GM18867 (cell line): ENCODE data around the gene BCAN.
"Not testable (repeated sequence)": the region's sequence is repeated elsewhere in the genome, so short reads cannot be mapped to it uniquely, and the experiment has no call there.

Experiments
- ATAC-seq: cut with Tn5 transposase; IDR thresholded peaks from one replicate; pipeline ENCODE4 v1.9.1; 2021; ENCODE audit warnings: mild to moderate bottlenecking, moderate library complexity; ENCODE audit not compliant: unreplicated experiment

Gene BCAN, protein sequence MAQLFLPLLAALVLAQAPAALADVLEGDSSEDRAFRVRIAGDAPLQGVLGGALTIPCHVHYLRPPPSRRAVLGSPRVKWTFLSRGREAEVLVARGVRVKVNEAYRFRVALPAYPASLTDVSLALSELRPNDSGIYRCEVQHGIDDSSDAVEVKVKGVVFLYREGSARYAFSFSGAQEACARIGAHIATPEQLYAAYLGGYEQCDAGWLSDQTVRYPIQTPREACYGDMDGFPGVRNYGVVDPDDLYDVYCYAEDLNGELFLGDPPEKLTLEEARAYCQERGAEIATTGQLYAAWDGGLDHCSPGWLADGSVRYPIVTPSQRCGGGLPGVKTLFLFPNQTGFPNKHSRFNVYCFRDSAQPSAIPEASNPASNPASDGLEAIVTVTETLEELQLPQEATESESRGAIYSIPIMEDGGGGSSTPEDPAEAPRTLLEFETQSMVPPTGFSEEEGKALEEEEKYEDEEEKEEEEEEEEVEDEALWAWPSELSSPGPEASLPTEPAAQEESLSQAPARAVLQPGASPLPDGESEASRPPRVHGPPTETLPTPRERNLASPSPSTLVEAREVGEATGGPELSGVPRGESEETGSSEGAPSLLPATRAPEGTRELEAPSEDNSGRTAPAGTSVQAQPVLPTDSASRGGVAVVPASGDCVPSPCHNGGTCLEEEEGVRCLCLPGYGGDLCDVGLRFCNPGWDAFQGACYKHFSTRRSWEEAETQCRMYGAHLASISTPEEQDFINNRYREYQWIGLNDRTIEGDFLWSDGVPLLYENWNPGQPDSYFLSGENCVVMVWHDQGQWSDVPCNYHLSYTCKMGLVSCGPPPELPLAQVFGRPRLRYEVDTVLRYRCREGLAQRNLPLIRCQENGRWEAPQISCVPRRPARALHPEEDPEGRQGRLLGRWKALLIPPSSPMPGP

DNA sequence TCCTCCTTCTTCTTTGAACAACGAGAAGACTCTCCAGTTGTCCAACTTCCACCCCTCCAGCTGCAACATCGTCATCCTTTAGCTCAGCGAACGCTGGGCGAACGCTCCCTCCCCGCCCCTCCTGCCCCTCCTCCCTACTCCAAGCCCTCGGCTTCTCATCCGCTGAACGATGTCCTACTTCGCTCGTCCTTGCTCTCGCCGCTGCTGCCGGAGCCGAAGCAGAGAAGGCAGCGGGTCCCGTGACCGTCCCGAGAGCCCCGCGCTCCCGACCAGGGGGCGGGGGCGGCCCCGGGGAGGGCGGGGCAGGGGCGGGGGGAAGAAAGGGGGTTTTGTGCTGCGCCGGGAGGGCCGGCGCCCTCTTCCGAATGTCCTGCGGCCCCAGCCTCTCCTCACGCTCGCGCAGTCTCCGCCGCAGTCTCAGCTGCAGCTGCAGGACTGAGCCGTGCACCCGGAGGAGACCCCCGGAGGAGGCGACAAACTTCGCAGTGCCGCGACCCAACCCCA lies at the start of gene BCAN:
TSS of gene BCAN (plus strand) at position 357 of the 504 bp plus-strand sequence. CDS start 3,938 bp downstream, outside the sequence.
- ATAC-seq: no peak

DNA sequence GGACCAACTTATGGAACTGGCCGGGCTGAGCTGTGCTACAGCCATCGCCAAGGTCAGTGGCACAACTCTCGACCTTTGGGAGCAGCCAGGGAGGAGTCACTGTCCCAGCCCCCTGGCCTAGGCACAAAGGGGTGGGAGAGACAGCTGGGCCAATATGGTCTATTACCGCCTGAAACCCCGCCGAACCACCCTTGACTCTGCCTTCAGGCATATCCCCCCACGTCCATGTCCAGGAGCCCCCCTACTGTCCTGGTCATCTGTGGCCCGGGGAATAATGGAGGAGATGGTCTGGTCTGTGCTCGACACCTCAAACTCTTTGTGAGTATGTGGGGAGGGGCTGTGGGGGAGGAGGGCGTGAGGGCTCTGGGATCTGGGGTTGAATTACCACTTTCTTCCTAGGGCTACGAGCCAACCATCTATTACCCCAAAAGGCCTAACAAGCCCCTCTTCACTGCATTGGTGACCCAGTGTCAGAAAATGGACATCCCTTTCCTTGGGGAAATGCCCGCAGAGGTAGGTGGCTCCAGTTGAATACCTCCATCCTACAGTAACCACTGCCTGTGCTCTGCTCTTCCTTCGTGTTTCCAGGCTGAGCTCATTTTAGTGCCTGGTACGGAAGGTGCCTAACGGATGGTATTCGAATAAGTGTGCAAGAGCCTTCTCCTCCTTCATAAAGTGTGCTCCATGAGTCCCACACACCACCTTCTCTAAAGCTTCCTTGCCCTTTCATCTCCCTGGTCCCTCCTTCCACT lies 49.6 kb upstream of the BCAN start:
- no peak for ATAC-seq

GRCh38 chr1:156592910-156593660 lies 48.8 kb upstream of the BCAN start:
- ATAC-seq: no peak

GRCh38 chr1:156593661-156593989 lies 48.3 kb upstream of the BCAN start:
- ATAC-seq: no peak

DNA sequence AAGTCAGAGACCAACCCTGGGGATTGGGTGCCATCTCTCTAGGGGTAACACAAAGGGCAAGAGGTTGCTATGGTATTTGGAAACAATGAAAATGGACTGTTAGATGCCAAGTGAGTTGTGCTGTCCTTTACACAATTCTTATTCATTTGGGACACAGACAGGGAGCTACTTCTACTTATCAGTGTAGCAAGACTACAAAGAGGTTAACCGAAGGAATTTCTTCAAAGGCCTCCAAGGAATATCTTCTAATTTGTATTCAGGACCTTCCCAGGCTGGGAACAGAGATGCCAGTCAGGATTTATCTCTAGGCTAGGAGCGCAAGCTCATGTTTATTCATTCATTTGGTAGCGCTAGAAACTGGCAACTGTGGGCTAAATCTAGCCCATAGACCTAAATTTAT lies 47.7 kb upstream of the BCAN start:
- ATAC-seq: no peak

- no peak for ATAC-seq
Measured at GRCh38 chr1:156595016-156595415, 46.9 kb upstream of the BCAN start.

DNA sequence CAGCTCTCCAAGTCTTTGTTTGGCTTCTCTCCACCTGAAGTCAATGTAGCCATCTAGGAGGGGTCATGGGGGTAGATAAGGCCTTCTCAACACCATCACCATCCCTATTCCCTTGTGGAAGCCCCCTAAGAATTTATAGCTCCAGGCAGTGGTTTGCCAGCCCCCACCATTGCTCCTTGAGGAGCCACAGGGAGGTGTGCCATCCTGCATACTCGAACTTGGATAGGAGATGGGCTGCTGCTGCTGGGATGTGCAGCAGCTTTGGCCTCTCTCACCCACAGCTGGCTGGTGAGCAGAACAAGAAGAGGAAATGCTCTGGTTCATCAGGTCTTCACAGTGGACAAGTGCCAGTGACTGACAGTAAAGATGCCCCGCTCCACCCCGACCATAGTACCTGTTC lies 45.5 kb upstream of the BCAN start:
- ATAC-seq: no peak

DNA sequence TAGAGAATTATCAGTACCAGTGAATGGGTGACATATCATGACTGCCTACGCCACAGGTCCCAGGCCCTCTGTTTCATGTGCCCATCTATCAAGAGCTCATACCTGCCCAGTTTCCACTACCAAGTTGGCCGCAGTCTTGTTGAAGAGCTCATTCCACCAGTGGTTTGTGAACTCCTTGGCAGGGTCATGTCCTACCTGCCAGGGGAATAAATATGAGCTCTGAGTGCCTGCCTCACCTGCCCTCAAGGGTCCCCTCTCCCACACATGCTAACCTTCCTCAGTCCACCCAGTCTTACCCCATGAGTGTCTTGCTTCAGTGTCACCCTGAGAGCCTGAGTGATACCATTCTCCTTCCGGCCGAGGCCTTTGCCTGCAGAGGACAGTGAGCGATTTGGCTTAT lies 43.8 kb upstream of the BCAN start:
- ATAC-seq: no peak

- no peak for ATAC-seq
Measured at GRCh38 chr1:156598731-156599432, 43.0 kb upstream of the BCAN start.

DNA sequence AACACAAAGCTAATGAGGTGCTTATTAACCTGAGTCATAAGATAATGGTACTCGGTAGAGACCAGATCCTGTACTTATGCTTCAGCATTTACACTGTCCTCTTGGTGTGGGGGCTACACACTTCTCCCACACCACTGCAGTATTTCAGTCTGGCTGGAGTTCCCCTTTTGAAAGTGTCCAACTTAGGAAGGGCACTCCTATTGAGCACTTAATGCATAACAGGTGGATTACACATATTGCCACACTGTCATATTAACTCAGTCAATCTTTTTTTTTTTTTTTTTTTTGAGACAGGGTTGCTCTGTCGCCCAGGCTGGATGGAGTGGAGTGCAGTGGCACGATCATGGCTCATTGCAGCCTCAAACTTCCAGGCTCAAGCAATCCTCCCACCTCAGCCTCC lies 42.1 kb upstream of the BCAN start:
- no peak for ATAC-seq

DNA sequence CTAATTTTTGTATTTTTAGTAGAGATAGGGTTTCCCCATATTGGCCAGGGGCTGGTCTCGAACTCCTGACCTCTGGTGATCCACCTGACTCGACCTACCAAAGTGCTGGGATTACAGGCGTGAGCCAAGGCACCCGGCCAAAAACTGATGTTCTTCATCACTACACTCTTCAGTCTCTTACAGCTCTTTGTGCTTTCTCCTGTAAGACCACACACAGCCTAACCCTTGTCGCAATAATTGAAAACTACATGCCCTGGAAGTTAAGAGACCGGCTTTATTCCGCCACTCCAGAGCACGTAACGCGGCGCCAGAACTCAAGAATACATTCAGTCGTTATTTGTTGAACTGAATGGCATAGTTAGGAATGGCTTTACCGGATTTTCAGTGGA lies 41.2 kb upstream of the BCAN start:
- ATAC-seq: no peak

DNA sequence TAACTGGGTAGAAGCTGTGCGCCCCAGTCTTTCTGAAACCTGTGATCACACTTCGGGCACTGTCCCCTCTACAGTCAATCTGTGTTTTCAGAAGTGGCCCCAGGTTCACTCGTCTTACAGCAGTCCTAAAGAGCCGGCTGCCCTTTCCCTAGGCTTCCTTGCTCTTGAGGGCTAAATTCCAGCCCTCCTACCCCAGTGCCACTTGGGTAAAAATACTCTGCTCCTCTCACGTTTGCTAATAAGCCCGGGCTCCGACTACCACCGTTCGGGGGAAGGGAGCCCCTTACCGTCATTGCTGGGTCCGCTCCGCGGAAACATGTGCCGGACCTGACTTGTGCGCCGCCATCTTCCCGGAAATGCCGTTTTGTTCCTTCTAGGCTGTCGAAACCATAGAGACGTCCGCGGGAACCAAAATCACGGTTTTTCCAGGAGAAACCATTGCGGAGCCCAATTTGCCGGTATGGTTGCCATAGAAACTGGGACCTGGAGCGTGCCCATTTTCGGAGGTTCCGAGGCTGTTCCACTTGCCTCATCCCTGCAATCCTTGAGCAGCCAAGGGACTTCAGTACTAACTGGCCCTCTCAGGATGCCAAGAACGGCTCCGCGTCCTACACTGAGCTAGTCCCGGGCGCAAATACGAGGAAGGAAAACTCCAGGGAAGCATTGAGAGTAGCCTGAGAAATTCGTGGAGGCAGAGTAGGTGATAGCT lies 40.6 kb upstream of the BCAN start, which contains the start of gene GPATCH4:
TSS of gene GPATCH4 (minus strand) at position 358 of the 709 bp plus-strand sequence.
- ATAC-seq: peak; percentile 67

DNA sequence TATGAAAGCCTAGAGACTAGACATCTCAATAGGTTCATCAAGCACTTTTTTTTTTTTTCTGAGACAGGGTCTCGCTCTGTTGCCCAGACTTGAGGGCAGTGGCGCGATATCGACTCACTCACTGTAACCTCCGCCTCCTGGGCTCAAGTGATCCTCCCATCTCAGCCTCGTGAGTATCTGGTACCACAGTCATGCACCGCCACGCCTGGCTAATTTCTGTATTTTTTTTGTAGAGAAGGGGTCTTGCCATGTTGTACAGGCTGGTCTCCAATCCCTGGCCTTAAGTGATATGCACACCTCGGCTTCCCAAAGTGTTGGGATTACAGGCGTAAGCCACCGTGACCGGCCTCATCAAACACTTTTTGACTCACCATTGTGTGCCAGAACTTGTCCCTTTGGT lies 40.0 kb upstream of the BCAN start:
- peak; percentile 29 for ATAC-seq

DNA sequence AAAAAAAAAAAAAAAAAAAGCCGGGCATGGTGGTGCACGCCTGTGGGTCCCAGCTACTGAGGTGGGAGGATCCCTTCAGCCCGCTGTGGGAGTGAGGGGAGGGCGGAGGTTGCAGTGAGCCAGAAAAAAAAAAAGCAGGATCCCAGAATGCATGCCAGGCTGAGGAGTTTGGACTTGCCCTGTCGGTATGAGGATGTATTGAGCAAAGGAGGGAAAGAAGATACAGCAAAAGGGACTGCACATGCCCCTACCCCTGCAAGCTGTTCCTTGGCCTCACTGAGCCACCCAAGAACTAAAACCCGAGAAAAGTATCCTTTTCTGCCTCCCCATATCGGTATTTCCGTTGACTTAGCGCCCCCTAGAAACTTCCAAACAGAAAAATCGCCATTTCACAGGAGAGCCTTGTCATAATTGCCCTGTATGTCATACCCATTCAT lies 39.3 kb upstream of the BCAN start:
- no peak for ATAC-seq

- not testable (repeated sequence) for ATAC-seq
Measured at GRCh38 chr1:156607344-156607743, 34.6 kb upstream of the BCAN start.

GRCh38 chr1:156608036-156608674 lies 33.8 kb upstream of the BCAN start:
- ATAC-seq: peak; percentile 68

- no peak for ATAC-seq
Measured at GRCh38 chr1:156608981-156609380, 32.9 kb upstream of the BCAN start.

GRCh38 chr1:156610072-156610471 lies 31.8 kb upstream of the BCAN start:
- ATAC-seq: not testable (repeated sequence)
